CD4-positive, alpha-beta T cell (primary cell): ENCODE results near the gene FSTL4. TPM values are rescaled to one million over a fixed set of nuclear protein-coding genes. Genes with fewer than 3 reads are reported as not detected.

Experiments used
- ATAC-seq: fragments of 200-7000 bp; cut with Tn5 transposase; one replicate; pipeline ENCODE4 v1.10.0; 2022; ENCODE audit warnings: mild to moderate bottlenecking; ENCODE audit not compliant: poor library complexity
- CTCF ChIA-PET: fragments of 350-600 bp; sonication (Branson Sonifier 250); formaldehyde crosslinking; loops from one replicate; lab custom pipeline; 2021; ENCODE audit warnings: antibody characterized with exemption, inconsistent platforms; lab: Charles Lee
- POLR2A ChIA-PET: fragments of 350-600 bp; sonication (Branson Sonifier 250); formaldehyde crosslinking; loops from one replicate; lab custom pipeline; 2021; ENCODE audit warnings: antibody characterized with exemption, inconsistent platforms; lab: Charles Lee
- DNase-seq, 14 experiments: peaks; one replicate each; pipeline ENCODE4 v3.0.0-alpha.2; 2013 to 2020; ENCODE audit warnings: mixed read lengths in 2 of 14
- H3K27ac ChIP-seq, 2 donors: one replicate each; pipeline versions ENCODE4 v1.5.1 to v1.7.0; 2013; ENCODE audit warnings: low read length in 2 of 2, low read depth in 1 of 2, mild to moderate bottlenecking in 1 of 2
- H3K27me3 ChIP-seq, 2 experiments: 1 replicate in 1 of 2; 2 replicates in 1 of 2; pipeline versions ENCODE4 v1.6.1 to v1.7.0; 2013; ENCODE audit warnings: low read length in 2 of 2, control low read depth in 1 of 2, mild to moderate bottlenecking in 1 of 2, moderate library complexity in 1 of 2; ENCODE audit not compliant: insufficient read depth in 2 of 2, control insufficient read depth in 1 of 2
- H3K36me3 ChIP-seq: one replicate; pipeline ENCODE4 v1.6.1; 2013; ENCODE audit warnings: low read length, control low read depth; ENCODE audit not compliant: insufficient read depth
- H3K4me1 ChIP-seq: one replicate; pipeline ENCODE4 v1.6.1; 2013; ENCODE audit warnings: low read length, control low read depth; ENCODE audit not compliant: insufficient read depth
- H3K4me3 ChIP-seq: one replicate; pipeline ENCODE4 v1.5.1; 2013; ENCODE audit warnings: mild to moderate bottlenecking, low read length, moderate library complexity
- H3K9me3 ChIP-seq, 2 experiments: 1 replicate in 1 of 2; 2 replicates in 1 of 2; pipeline versions ENCODE4 v1.6.1 to v1.7.0; 2013; ENCODE audit warnings: low read length in 2 of 2, mild to moderate bottlenecking in 2 of 2, control low read depth in 1 of 2, moderate library complexity in 1 of 2; ENCODE audit not compliant: control insufficient read depth in 1 of 2, insufficient read depth in 1 of 2
- H3K27ac Mint-ChIP-seq: one replicate; pipeline ENCODE4 v1.8.0; 2020; ENCODE audit warnings: mixed read lengths
- H3K27me3 Mint-ChIP-seq: one replicate; pipeline ENCODE4 v1.8.0; 2021; ENCODE audit warnings: mixed read lengths
- H3K36me3 Mint-ChIP-seq: one replicate; pipeline ENCODE4 v1.8.0; 2021; ENCODE audit warnings: low read depth, mixed read lengths
- H3K4me1 Mint-ChIP-seq: one replicate; pipeline ENCODE4 v1.8.0; 2021; ENCODE audit warnings: low read depth, mixed read lengths
- H3K4me3 Mint-ChIP-seq: one replicate; pipeline ENCODE4 v1.8.0; 2020; ENCODE audit warnings: mild to moderate bottlenecking, mixed read lengths
- H3K9me3 Mint-ChIP-seq: one replicate; pipeline ENCODE4 v1.8.0; 2020; ENCODE audit warnings: mixed read lengths
- intact Hi-C, 2 experiments: fragments of 100-400 bp; cut with DNase I in 1 of 2; cut with micrococcal nuclease in 1 of 2; formaldehyde crosslinking; loops; one replicate each; pipeline versions ENCODE4 v1.15.1 to v1.9.0; 2023 to 2025; cut with DNase I, micrococcal nuclease
- total RNA-seq, 174 experiments: library from RNA in 2 of 174; stranded (reverse) in 2 of 174; gene quantifications; one replicate each; pipeline ENCODE4 v1.2.3 and lab custom pipeline; 2021 to 2026
- TF ChIP-seq, protein P1 (sequence below): fragments of 200-600 bp; IDR thresholded peaks from one replicate; pipeline ENCODE4 v1.8.0; 2022; ENCODE audit warnings: antibody characterized with exemption, mild to moderate bottlenecking

Gene FSTL4
- total RNA-seq, 2 experiments from 2014 or later, result not detected

GRCh38 chr5:133525126-133525525 lies 87.2 kb downstream of the FSTL4 start:
- POLR2A ChIA-PET, result no interaction called here
- CTCF ChIA-PET, result no interaction called here
- H3K27me3 ChIP-seq, result peaks cover 0 to 2% of the 10 kb centered on the region in 2 experiments
- intact Hi-C loops, result no loop called here
- Mint-ChIP-seq H3K9me3 (no peaks in the 10 kb centered on the region), H3K27me3 (peaks cover 11% of the 10 kb centered on the region), H3K27ac (no peak overlapping the region), H3K36me3 (no peaks in the 10 kb centered on the region), H3K4me3 (no peak overlapping the region), H3K4me1 (no peaks in the 10 kb centered on the region)
- H3K9me3 ChIP-seq, result no peaks in the 10 kb centered on the region
- H3K4me1 ChIP-seq, result no peaks in the 10 kb centered on the region
- DNase-seq (no peak), ATAC-seq (no peak)
- TF ChIP-seq, protein P1, sequence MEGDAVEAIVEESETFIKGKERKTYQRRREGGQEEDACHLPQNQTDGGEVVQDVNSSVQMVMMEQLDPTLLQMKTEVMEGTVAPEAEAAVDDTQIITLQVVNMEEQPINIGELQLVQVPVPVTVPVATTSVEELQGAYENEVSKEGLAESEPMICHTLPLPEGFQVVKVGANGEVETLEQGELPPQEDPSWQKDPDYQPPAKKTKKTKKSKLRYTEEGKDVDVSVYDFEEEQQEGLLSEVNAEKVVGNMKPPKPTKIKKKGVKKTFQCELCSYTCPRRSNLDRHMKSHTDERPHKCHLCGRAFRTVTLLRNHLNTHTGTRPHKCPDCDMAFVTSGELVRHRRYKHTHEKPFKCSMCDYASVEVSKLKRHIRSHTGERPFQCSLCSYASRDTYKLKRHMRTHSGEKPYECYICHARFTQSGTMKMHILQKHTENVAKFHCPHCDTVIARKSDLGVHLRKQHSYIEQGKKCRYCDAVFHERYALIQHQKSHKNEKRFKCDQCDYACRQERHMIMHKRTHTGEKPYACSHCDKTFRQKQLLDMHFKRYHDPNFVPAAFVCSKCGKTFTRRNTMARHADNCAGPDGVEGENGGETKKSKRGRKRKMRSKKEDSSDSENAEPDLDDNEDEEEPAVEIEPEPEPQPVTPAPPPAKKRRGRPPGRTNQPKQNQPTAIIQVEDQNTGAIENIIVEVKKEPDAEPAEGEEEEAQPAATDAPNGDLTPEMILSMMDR, result no peak
- no peak overlapping the region for H3K27ac ChIP-seq
- H3K36me3 ChIP-seq, result no peaks in the 10 kb centered on the region
- H3K4me3 ChIP-seq, result no peak overlapping the region

- Histone ChIP-seq H3K9me3 (no peaks in the 10 kb centered on the region), H3K36me3 (no peaks in the 10 kb centered on the region), H3K27me3 (peaks cover 0 to 2% of the 10 kb centered on the region in 2 experiments), H3K27ac (no peak overlapping the region), H3K4me1 (no peaks in the 10 kb centered on the region), H3K4me3 (no peak overlapping the region)
- Mint-ChIP-seq H3K27ac (no peak overlapping the region), H3K4me1 (no peaks in the 10 kb centered on the region), H3K4me3 (no peak overlapping the region), H3K36me3 (no peaks in the 10 kb centered on the region), H3K9me3 (no peaks in the 10 kb centered on the region), H3K27me3 (peaks cover 11% of the 10 kb centered on the region)
- DNase-seq (no peak), ATAC-seq (no peak)
- ChIA-PET CTCF (no interaction called here), POLR2A (no interaction called here)
- intact Hi-C loops, result no loop called here
- TF ChIP-seq, protein P1, result no peak
Measured at GRCh38 chr5:133524666-133525065, 87.7 kb downstream of the FSTL4 start.

DNA sequence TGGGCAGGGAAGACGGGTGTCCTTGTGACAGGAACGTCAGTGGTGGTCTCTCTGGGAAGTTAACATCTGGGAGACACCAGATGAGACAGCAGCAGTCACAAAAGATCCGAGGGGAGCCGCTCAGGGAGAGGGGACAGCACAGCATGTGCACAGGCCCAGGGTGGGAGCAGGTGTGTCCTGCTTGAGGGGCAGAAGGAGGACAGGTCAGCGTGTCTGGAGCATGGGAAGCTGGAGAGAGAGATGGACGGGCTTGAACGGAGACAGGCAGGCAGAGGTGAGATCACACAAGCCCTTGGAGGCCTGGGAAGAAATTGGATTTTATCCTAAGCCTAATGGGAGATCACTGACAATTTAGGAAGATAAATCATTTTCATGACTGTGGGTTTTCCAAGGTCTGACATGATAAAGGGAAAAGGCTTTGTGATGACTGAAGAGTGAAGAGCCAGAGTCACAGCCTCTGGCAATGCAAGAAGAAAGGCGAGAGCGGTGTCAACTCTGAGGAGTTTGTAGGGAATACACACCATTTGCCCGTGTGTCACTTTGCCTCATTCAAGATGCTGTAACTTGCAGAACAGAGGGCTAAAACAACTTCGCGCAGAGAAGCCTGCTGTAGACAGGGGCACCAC lies 88.3 kb downstream of the FSTL4 start:
- no peaks in the 10 kb centered on the region for H3K9me3 Mint-ChIP-seq
- Histone ChIP-seq H3K36me3 (no peaks in the 10 kb centered on the region), H3K4me1 (no peaks in the 10 kb centered on the region), H3K9me3 (no peaks in the 10 kb centered on the region), H3K4me3 (no peak overlapping the region), H3K27me3 (peaks cover 0 to 2% of the 10 kb centered on the region in 2 experiments), H3K27ac (no peak overlapping the region)
- no peak overlapping the region for H3K4me3 Mint-ChIP-seq
- CTCF ChIA-PET, result no interaction called here
- no peak for ATAC-seq
- intact Hi-C loops, result no loop called here
- no peaks in the 10 kb centered on the region for H3K36me3 Mint-ChIP-seq
- peaks cover 11% of the 10 kb centered on the region for H3K27me3 Mint-ChIP-seq
- POLR2A ChIA-PET, result no interaction called here
- no peak overlapping the region for H3K27ac Mint-ChIP-seq
- no peaks in the 10 kb centered on the region for H3K4me1 Mint-ChIP-seq
- TF ChIP-seq, protein P1, result no peak
- DNase-seq, result no peak
